ENCODE results near the gene HHATL.
A peak's percentile ranks its signal among the peaks of the same experiment; 100 is the strongest.

HHATL gene

DNA sequence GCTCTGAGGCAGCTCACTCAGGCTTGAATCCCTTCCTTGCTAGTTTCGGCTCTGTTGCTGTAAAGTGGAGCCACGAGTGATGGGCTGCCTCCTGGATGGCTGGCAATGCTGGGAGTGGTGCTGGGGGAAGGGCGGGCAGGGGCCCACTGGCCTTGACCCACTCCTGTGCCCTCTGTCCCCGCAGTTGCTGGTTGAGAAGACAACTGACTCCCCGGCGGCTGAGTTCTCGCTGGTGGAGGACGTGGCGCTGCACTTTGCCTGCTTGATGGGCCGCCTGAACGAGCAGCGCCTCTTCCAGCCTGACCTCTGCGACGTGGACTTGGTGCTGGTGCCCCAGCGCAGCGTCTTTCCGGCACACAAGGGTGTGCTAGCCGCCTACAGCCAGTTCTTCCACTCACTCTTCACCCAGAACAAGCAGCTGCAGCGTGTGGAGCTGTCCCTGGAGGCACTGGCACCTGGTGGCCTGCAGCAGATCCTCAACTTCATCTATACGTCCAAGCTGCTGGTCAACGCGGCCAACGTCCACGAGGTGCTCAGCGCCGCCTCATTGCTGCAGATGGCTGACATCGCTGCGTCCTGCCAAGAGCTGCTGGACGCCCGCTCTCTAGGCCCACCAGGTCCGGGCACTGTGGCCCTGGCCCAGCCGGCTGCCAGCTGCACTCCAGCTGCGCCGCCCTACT, 44.4 kb downstream of the HHATL start:
- POLR2A ChIA-PET, result no interaction called here

DNA sequence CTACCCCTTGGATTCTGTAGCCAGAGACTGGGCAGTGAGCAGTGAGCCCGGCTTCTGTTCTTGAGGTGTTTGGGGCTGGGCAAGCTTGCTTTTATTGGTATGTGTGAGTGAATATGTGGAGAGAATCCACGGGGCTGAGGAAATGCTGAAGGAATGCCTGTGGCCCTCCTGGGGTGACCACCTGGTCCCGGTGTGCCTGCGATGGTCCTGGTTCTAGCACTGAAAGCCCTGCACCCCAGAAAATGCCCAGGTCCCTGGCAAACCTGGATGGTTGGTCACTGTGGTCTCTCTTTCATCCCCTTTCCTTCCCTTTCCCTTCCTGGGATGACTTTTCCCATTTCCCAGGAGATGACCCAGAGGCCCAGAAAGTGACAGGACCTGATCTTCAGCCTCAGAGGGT, 44.9 kb downstream of the HHATL start:
- no peak for TF ChIP-seq FOXM1 (IDR thresholded peaks at IDR 0.05; ENCODE audit: borderline replicate concordance)
- TF ChIP-seq NFRKB (IDR thresholded peaks at IDR 0.05), result no peak
- TF ChIP-seq HDGF (IDR thresholded peaks at IDR 0.05; ENCODE audit: borderline replicate concordance), result no peak
- no peak for TF ChIP-seq TARDBP (IDR thresholded peaks at IDR 0.05)
- TF ChIP-seq L3MBTL2 (conservative IDR thresholded peaks at IDR 0.05), result no peak
- TF ChIP-seq CTBP1 (IDR thresholded peaks at IDR 0.05; ENCODE audit: borderline replicate concordance), result no peak
- no peak for TF ChIP-seq ZNF384 (IDR thresholded peaks at IDR 0.05)
- TF ChIP-seq ARNT (IDR thresholded peaks at IDR 0.05), result no peak
- no peak for TF ChIP-seq FOXA1 (IDR thresholded peaks at IDR 0.05)
- no peak for TF ChIP-seq FOXK2 (IDR thresholded peaks at IDR 0.05)
- no peak for TF ChIP-seq SP1 (IDR thresholded peaks at IDR 0.05)
- no peak for TF ChIP-seq LEF1 (IDR thresholded peaks at IDR 0.05; ENCODE audit: borderline replicate concordance)
- no peak for TF ChIP-seq SUZ12 (IDR thresholded peaks at IDR 0.05)
- no peak for TF ChIP-seq BHLHE40 (IDR thresholded peaks at IDR 0.05; ENCODE audit: borderline replicate concordance)
- POLR2A ChIA-PET, result no interaction called here
- CTCF ChIA-PET, result no interaction called here
- DNase-seq (ENCODE audit: extremely low spot score), result no peak

More for the DNA sequence above, 44.4 kb downstream of the HHATL start:
- no peak for DNase-seq (ENCODE audit: extremely low spot score)
- no peak for TF ChIP-seq L3MBTL2 (conservative IDR thresholded peaks at IDR 0.05)
- TF ChIP-seq TARDBP (IDR thresholded peaks at IDR 0.05), result no peak
- TF ChIP-seq CTBP1 (IDR thresholded peaks at IDR 0.05; ENCODE audit: borderline replicate concordance), result no peak
- TF ChIP-seq BHLHE40 (IDR thresholded peaks at IDR 0.05; ENCODE audit: borderline replicate concordance), result no peak
- no peak for TF ChIP-seq ARNT (IDR thresholded peaks at IDR 0.05)
- TF ChIP-seq FOXK2 (IDR thresholded peaks at IDR 0.05), result no peak
- TF ChIP-seq NFRKB (IDR thresholded peaks at IDR 0.05), result no peak
- no peak for TF ChIP-seq ELF4 (IDR thresholded peaks at IDR 0.05)
- TF ChIP-seq FOXA1 (IDR thresholded peaks at IDR 0.05), result no peak
- TF ChIP-seq SP1 (IDR thresholded peaks at IDR 0.05), result no peak
- no peak for TF ChIP-seq FOXM1 (IDR thresholded peaks at IDR 0.05; ENCODE audit: borderline replicate concordance)
- CTCF ChIA-PET, result no interaction called here

DNA sequence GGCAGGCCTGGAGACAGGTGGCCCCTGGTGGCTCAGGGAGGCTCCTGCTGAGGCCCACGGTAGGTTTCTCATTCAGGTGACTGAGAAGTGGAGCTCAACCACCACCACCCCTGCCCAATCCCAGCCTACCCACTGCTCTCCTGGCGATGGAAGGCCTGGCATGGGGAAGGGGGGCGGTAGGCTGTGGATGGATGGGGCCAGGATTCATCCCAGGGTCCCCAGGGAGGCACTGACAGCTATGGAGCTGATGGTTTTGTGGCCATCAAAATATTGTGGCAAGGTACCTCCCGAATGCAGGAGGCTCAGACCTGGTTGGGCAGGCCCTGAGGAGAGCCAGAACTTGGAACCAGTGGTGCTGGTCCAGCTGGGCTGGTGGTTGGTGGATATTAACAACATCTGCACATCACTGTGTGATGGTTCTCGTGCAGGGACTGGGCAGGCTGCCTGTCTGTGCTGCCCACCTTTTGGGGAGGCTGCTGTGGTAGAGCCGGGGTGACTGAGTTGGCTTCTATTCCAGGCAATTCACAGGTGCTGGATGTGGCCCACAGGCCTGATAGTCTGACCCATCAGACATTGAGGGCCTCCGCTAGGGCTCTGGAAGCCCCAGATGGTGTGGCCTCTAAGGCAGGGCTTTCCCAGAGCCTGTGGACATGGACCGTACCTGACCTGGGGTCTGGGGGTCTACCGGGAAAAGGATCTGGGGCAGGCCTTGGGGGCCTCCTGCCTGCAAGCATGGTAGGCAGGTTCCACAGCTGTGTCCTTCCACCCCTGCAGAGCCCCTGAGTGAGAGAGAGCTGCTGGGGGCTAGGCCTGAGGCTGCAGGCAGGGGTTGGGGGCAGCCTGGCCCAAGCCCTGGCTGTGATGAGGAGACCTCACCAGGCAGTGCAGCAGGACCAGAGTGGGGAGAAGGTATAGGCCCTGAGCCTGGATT, 45.7 kb downstream of the HHATL start:
- DNase-seq (ENCODE audit: extremely low spot score), result no peak
- CTCF ChIA-PET, result no interaction called here
- TF ChIP-seq FOXA1 (IDR thresholded peaks at IDR 0.05), result no peak
- no peak for TF ChIP-seq HDGF (IDR thresholded peaks at IDR 0.05; ENCODE audit: borderline replicate concordance)
- POLR2A ChIA-PET, result no interaction called here

DNA sequence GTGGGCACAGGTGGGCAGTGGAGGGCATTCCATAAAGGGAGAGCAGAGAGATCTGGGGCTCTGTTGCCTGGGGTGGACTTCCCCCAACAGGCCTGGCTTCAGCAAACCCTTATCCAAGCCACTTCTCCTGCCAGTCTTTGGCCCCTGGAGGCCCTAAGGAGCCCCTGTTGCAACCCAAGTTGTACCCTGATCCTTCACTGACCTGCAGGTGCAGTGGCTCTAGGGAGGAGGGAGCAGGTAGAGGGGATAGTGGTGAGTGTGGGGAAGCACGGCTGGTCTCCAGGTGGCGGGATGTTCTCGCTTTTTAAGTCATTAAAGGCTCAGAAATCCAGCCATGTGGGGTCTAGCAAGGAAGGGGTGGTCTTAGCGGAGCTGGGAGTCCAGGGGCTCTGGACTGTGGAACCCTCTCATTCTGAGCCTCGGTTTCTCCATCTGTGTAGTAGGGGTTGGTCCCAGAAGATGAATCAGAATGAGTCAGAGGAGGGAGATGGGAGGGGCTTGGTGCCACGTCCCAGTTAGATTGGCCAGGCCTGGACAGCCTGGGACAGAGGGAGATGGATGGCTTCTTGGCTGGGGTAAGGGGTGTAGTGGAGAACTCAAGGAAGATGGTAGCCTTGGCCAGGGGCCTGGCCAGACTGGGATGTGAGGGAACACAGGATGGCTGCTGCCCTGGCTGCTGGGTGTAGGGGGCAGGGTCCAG, 46.5 kb downstream of the HHATL start:
- TF ChIP-seq SUZ12 (IDR thresholded peaks at IDR 0.05), result no peak
- no peak for TF ChIP-seq FOXK2 (IDR thresholded peaks at IDR 0.05)
- TF ChIP-seq SP1 (IDR thresholded peaks at IDR 0.05), result no peak
- TF ChIP-seq ZNF384 (IDR thresholded peaks at IDR 0.05), result no peak
- no peak for TF ChIP-seq NFRKB (IDR thresholded peaks at IDR 0.05)
- no peak for TF ChIP-seq TARDBP (IDR thresholded peaks at IDR 0.05)
- no peak for TF ChIP-seq CTBP1 (IDR thresholded peaks at IDR 0.05; ENCODE audit: borderline replicate concordance)
- no peak for TF ChIP-seq LEF1 (IDR thresholded peaks at IDR 0.05; ENCODE audit: borderline replicate concordance)
- TF ChIP-seq FOXA1 (IDR thresholded peaks at IDR 0.05), result no peak
- TF ChIP-seq ELF4 (IDR thresholded peaks at IDR 0.05), result no peak
- ChIA-PET CTCF (no interaction called here), POLR2A (no interaction called here)
- DNase-seq (ENCODE audit: extremely low spot score), result no peak

DNA sequence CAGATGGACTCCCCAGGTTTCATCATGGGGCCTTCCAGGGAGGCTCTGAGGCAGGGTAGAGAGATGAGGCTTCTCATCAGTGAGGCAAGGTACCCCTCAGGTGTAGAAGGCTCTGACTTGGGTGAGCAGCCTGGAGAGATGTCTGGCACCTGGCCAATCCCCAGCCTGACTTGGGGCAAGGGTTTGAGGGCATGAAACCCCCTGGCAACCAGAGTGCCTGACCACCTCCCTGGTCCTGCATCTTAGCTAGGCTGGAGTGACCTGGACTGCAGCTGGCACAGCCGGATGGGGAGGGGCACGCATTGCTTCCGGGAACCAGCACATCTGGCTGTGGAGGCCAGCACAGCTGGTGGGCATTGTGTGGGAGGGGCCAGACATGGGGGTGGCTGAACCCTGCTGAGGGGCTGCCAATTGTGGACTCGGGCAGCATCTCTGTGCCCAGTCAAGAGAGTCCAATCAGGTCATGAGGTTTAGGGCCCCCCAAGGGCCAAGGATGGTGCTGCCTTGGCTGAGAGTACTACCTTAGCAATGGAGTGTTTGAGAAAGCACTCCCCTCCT, 47.2 kb downstream of the HHATL start:
- TF ChIP-seq HDGF (IDR thresholded peaks at IDR 0.05; ENCODE audit: borderline replicate concordance), result 0 out of 2 replicates have a peak, but pooled peaks have one; percentile 14
- TF ChIP-seq, protein P1, sequence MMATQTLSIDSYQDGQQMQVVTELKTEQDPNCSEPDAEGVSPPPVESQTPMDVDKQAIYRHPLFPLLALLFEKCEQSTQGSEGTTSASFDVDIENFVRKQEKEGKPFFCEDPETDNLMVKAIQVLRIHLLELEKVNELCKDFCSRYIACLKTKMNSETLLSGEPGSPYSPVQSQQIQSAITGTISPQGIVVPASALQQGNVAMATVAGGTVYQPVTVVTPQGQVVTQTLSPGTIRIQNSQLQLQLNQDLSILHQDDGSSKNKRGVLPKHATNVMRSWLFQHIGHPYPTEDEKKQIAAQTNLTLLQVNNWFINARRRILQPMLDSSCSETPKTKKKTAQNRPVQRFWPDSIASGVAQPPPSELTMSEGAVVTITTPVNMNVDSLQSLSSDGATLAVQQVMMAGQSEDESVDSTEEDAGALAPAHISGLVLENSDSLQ (IDR thresholded peaks at IDR 0.05), result no peak
- peak; percentile 49; the same call in 1 of the 2 replicates for TF ChIP-seq FOXM1 (IDR thresholded peaks at IDR 0.05; ENCODE audit: borderline replicate concordance)
- TF ChIP-seq FOXA1 (IDR thresholded peaks at IDR 0.05), result no peak

DNA sequence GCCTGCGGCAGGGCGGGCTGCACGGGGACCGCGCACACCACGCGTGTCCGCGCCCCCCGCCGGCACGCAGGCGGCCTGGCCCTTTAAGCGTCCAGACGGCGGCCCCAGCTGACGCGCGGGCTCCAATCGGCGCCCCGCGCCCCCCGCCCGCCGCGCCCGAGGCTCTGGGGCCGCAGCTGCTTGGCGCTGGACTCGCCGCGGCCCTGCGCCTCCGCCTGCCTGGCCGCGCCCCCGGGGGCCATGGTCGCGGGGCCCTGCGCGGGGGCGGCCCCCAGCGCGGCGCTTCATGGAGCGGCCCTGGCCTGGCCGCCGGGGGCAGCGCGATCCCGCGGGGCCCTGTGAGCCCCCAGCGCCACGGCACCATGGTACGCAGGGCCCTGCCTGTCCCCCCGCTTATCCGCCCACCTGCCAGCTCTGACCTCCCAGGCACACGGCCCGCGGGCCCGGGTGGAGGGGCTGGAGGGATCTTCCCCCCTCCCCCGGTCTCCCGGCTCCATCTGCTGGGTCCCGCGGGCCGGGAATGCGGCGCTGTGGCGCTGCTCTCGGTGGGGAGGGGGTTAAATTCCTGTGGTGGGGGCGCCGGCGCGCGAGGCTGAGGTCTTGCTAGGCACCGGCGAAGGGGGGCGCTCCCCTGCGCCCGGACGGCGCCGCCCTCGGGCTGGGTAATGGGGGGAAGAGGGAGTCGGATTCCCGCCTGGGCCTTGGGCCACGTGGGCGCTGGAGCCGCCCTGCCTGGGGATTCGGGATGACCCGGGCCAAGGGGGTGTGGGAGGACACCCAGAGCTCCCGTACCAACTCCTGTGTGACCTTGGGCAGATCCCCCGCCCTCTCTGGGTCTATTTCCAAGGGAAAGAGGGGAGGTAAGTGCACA, 48.0 kb downstream of the HHATL start:
- CTCF ChIA-PET, result no interaction called here
- POLR2A ChIA-PET, result interaction anchor here (0.7 to 3.5 kb wide), 4 partner anchors 11 to 72 kb away, joined by 3 to 13 read pairs (median 4); partner anchors contain the start of gene NKTR

More for the DNA sequence above, 47.2 kb downstream of the HHATL start:
- POLR2A ChIA-PET, result no interaction called here
- CTCF ChIA-PET, result no interaction called here
- no peak for DNase-seq (ENCODE audit: extremely low spot score)

More for the DNA sequence above, 48.0 kb downstream of the HHATL start:
- TF ChIP-seq ARNT (IDR thresholded peaks at IDR 0.05), result 0 out of 2 replicates have a peak, but pooled peaks have one; percentile 54
- TF ChIP-seq CTBP1 (IDR thresholded peaks at IDR 0.05; ENCODE audit: borderline replicate concordance), result peak; percentile 53; the same call in 1 of the 2 replicates
- TF ChIP-seq FOXM1 (IDR thresholded peaks at IDR 0.05; ENCODE audit: borderline replicate concordance), result peak; percentile 90
- no peak for TF ChIP-seq FOXA1 (IDR thresholded peaks at IDR 0.05)
- peak; percentile 95 for TF ChIP-seq L3MBTL2 (conservative IDR thresholded peaks at IDR 0.05)
- DNase-seq (ENCODE audit: extremely low spot score), result peak; percentile 76
